T-helper 9 cell (primary cell): ENCODE data around the gene CLCN2.
A peak's percentile ranks its signal among the peaks of the same experiment; 100 is the strongest.

Experiments used
- DNase-seq: peaks from one replicate; pipeline ENCODE4 v3.0.0-alpha.2; 2020

CLCN2 gene

DNA sequence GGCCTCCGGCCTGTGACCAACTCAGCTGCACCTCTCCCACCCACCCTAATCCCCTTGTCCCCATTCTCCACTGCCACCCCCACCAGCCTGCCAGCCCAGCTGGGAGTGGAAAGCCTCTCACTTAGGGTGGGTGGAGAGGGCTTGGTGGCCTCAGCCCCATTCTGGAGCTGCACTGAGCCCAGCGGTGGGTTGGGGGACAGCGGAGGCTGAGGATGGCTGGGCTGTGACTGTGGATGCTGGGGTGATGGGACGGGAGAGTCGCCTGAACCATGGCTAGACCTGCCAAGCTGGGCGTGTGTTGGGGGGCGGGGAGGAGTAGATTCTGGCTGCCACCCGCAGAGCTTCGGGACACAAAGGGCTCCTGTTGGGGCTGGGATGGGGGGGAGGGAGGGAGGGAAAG, 1.8 kb downstream of the CLCN2 start:
- DNase-seq, result no peak

DNA sequence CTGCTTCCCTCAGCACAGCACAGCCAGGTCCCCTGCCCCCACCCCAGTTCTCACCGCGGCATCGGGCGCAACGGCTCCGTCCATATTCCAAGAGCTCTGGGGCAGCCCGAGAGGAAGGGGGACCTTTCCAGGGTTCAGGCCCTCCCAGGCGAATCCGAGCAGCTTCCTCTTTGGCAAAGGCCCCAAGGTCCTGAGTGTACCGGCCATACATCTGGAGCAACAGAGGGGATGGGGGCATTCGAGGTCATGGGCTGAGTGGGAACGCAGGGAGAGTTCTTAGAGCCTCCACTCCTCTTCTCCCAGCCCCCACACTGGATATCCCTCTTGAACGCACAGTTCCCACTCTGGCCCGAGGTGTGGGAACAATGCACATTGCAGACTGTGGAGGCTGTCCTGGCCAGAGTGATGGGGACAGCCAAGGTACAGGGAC, 2.5 kb downstream of the CLCN2 start:
- no peak for DNase-seq

- no peak for DNase-seq
Observed at GRCh38 chr3:184358124-184358767, 3.2 kb downstream of the CLCN2 start.

DNA sequence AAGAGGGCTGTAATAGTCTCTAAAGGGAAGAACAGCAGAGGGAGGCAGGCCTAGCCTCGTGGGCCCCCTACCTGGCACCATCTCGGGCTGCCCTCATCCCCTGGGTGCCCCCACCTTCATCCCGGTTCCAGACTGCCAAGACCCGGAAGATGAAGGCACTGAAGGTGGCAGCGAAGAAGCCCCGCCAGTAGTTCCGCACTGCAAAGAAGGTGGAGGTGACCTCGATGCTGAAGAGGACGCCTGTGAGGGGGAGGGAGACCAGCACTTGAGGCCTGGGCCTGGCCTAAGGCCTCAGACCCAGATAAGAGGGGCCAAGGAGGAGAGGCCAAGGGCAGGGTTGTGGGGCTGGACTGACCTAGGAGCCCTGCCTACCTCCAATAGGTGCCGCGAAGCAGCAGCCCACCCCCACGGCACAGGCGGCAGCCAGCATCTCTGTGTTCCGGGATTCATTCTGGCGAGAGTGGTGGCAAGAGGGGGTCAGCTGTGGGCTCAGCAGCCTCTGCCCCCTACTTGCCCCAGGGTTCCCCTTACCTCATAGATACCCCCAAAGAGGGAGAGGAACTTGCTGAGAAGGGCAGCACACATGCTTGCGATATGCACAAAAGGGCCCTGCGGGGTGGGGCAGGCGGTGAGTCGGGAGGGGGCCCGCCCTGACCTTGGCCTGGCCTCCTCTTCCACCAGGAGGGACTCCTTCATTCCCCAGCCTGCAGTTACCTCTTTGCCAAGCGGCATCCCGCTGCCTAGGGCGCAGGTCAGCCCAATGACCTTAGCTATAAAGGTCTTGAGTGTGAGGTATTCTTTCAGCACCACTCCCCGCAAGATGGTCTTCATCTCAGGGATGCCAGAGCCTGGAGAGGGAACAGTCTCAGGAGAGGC, 3.9 kb downstream of the CLCN2 start:
- no peak for DNase-seq

GRCh38 chr3:184355261-184356040, 6.0 kb downstream of the CLCN2 start:
- DNase-seq, result no peak

DNA sequence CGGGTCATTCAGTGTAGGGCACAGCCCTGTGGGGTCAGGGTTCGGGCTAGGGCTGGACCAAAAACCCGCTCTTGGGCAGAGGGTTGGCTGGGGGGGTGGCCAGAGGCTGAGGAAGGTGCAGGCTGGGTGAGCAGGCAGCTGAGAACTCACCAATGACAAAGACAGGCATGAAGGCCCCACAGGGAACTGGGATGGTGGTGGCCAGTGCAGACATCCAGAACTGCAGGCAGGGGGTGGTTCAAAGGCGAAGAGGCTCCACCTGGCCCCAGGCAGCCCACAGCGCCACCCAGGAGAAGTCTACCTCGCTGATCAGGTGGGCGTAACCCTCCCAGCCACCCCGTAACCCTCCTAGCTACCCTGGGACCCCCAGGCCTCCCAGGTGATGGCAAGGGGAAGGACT, 6.7 kb downstream of the CLCN2 start:
- DNase-seq, result no peak

DNA sequence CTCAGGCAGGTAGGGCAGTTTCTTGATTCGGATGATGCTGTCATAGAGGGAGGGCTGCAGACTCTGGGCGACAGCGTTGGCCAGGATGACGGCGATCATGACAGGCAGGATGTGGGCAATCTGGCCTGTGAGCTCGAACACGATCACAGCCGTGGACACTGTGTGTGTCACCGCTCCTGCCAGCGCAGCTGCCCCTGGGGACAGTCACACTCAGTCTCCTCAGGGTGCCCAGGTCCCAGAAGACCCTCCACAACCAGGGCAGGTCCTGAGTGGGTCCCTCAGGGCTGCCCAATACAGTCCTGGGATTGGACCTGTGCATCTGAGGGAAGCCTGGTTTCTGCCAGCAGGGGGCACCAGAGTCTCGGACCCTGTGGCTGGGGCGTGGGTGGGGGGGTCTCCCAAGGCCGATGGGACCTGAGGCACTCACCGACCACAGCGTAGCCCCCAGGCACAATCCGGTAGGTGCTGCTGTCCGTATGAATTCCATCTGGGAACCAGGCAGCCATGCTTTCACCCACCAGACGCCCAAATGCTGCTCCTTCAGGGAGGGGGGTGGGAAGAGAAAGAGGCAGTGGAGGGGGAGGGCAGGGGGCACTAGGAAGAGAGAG, 7.2 kb downstream of the CLCN2 start:
- DNase-seq, result peak; percentile 64

GRCh38 chr3:184353546-184353941, 7.9 kb downstream of the CLCN2 start:
- DNase-seq, result no peak

DNA sequence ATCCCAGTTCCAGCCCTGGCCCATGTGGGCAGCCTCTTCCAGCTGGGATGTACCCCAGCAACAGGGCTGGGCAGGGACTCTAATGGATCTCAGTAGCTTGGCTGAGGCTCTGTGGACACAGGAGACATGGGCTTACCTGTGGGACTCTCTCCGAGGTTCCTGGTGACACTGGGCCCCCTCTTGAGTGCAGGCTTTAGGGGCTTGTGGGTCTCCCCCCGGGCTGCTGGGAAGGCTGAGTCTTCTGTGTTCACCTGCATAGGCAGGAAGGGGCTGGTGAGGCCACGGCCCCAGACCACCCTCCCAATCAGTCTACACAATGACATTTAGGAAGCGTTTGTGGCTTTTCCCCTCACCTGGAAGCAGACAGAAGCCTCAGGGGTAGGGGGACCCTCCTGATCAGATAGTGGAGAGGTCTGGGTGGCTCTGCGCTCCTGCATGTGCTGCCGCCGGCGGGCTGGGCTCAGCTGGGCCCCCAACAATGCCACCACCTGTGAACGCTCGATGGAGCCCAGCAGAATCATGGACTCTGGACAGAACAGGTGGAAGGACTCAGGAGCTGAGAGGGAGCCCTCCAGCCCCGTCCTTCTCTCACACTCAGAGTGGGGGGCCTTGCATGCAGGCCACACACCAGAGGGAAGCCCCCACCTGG, 8.4 kb downstream of the CLCN2 start:
- no peak for DNase-seq

GRCh38 chr3:184352149-184352785, 9.1 kb downstream of the CLCN2 start:
- no peak for DNase-seq

DNA sequence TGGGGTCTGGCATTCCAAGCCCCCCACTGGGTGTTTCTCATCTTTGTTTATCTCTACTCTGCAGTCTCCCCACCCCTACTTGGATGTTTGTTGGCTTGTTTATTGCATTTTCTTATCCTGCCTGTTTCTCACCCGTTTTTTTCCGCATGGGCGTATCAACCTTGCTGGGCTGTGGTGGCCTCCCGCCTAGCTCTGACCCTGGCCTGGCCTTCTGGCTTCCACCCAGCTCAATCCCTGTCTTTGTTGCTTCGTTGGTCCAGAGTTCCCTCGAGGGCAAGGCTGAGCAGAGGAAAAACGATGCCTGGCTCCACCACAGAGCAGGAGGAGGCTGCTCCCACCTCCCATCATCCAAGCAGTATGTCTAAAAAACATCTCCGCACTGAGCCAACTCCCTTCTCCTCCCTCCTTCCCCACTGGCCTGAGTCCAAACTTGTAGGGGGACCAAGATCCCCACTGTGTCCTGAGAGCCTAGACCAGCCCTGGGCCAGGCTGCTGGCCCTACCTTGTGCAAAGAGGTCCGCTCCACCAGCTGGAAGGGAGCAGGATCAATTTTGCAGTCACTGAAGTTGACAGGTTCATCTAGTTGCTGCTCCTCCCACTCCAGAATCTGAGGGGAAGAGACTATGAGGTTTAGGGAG, 9.8 kb downstream of the CLCN2 start:
- DNase-seq, result no peak

DNA sequence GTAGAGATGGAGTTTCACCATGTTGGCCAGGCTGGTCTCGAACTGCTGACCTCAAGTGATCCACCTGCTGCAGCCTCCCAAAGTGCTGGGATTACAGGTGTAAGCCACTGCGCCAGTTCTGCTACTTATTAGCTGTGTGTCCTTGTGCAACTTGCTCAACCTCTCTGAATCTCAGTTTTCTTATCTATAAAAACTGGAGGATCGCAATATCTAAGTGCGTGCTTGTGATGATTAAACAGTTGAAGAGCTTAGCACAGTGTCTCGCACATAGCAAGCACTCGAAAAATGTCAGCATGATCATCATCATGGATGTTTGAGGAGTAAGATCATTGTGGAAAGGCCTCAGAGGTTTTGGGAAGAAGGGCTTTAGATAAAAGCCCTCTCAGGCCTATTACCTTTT, 10.8 kb downstream of the CLCN2 start:
- DNase-seq, result no peak

- DNase-seq, result no peak
Observed at GRCh38 chr3:184349563-184350470, 11.6 kb downstream of the CLCN2 start.

GRCh38 chr3:184348057-184348382, 13.4 kb downstream of the CLCN2 start:
- DNase-seq, result no peak

DNA sequence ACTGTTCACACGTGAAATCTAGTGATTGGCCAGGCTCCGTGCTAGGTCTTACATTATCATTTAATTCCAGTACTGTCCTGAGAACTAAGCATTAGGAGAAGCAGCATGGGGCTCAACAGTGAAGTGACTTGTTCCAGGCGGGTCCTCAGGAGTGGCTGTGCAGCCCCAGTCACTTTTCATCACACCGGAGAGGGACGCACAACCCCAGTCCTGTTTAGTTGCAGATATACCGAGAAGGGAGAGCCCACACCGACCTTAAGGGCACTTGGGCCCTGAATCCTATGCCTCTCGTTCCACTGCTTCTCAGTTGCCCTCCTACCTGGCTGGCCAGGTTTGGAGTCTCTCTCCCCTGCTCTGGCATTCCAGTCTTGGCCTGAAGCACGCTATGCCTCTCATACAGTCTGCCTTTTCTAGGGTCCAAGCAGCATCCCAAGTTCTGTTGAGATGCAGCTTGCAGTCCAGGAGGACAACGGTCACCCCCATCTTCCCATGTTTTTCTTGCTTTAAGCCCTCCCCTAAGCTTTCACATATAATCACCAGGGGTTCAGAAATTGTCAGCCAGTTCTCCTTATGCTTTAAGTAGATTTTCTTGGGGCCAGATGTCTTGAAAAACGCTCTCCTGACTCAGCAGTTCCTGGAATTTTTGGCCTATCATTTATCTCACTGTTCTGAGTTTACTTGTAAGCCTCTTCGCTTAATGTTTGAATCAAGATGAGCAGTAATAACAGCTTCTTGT, 13.9 kb downstream of the CLCN2 start:
- no peak for DNase-seq

DNA sequence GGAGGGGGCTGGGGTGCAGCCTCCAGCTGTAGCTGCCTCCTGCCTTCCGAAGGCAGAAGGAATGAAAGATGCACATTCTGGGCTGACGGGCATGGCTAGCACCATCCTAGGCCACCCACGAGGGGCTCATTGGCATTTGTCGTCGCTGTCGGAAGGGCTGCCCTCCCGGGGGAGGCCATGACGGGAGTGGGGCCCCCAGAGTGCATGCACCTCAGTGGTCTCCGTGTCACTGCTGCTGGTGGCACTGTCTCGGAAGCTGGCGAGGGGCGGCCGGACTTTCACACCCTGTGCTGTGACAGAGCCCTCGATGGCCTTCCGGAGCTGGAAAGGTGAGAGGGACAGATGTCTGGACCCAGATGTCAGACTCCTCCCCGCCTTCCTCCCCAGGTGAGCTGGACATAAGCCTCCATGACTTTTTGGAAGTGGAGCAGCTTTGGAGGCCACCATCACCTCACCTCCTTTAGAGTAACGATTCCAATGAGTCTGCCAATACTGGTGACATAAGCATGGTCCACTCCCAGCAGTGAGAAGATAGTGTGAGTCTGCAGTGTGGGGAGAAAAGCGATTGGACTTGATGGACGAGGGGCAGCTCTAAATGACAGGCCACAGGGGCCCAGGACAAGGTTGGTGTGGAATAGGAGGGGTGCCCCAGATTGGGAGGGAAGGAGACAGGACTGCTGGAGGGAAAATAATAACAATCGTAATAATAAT, 14.8 kb downstream of the CLCN2 start:
- no peak for DNase-seq

GRCh38 chr3:184345317-184346144, 15.9 kb downstream of the CLCN2 start:
- DNase-seq, result no peak
